ENCODE measurements around the gene WDR44.

GRCh38 chrX:118480172-118480571 is 134.3 kb downstream of the WDR44 start:
- TF ChIP-seq POLR2A (IDR thresholded peaks at IDR 0.05) (no peak), CTCF (IDR thresholded peaks at IDR 0.05) (no peak), POLR2AphosphoS5 (IDR thresholded peaks at IDR 0.05) (no peak), EP300 (IDR thresholded peaks at IDR 0.05; ENCODE audit: low read depth) (no peak)

Measured in transverse colon (tissue), 4 donors.